Bronchial epithelial cell (primary cell): ENCODE measurements around the gene KRTAP22-2. TPM values are rescaled to one million over a fixed set of nuclear protein-coding genes. Genes with fewer than 3 reads are reported as not detected.

ENCODE experiments used
- DNase-seq: peaks from one replicate; pipeline ENCODE4 v3.0.0-alpha.2; 2010; ENCODE audit warnings: low read depth
- FAIRE-seq: peaks from 2 replicates; lab custom pipeline; 2011; peaks lifted over from hg19 to GRCh38; lab: Jason Lieb, UNC
- H3K27me3 ChIP-seq: 2 replicates; pipeline ENCODE4 v1.5.1; 2011; ENCODE audit warnings: low read length; ENCODE audit not compliant: control insufficient read depth, insufficient read depth
- H3K36me3 ChIP-seq: 2 replicates; pipeline ENCODE4 v1.5.1; 2011; ENCODE audit warnings: low read length; ENCODE audit not compliant: control insufficient read depth, insufficient read depth
- H3K4me3 ChIP-seq: 2 replicates; pipeline ENCODE4 v1.5.1; 2011; ENCODE audit warnings: mild to moderate bottlenecking, low read depth, low read length, control low read depth
- total RNA-seq: library from RNA; depleted of rRNA; stranded (reverse); fragments of >200 nt; gene quantifications from 2 replicates; pipeline ENCODE4 v1.2.1, GENCODE V29; 2014
- TF ChIP-seq, protein P1 (sequence below): IDR thresholded peaks from 2 replicates; pipeline ENCODE4 v1.5.1; 2011; ENCODE audit warnings: mild to moderate bottlenecking, moderate library complexity, low read length, control low read depth, inconsistent platforms; ENCODE audit not compliant: insufficient read depth, severe bottlenecking

The KRTAP22-2 gene
- total RNA-seq = not detected in 2 replicates

DNA sequence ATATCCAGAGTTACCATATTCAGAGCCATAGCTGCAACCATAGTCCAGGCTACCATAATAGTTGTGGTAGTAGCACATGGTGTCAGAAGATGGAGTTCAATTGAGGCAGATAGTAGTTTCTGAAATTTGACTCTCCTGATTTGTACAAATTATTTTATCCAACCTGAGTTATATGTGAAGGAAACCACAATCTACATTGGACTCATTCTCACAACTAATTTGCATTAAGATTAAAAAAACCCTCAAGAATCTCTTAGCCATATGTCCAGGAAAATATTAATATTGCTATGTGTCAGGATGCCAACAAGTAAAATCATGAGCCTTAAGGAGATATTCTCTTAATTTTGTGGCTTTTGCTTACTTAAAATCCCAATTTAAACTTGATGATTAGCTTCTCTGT lies at the start of gene KRTAP22-2:
Gene KRTAP22-2 (minus strand): TSS at position 101 of the 400 bp plus-strand sequence.
- FAIRE-seq (no peak), DNase-seq (no peak)
- H3K27me3 ChIP-seq = no peaks in the 10 kb centered on the region
- H3K4me3 ChIP-seq = no peak within 1 kb of the TSS
- no peaks in the 10 kb centered on the region for H3K36me3 ChIP-seq
- TF ChIP-seq, protein P1, sequence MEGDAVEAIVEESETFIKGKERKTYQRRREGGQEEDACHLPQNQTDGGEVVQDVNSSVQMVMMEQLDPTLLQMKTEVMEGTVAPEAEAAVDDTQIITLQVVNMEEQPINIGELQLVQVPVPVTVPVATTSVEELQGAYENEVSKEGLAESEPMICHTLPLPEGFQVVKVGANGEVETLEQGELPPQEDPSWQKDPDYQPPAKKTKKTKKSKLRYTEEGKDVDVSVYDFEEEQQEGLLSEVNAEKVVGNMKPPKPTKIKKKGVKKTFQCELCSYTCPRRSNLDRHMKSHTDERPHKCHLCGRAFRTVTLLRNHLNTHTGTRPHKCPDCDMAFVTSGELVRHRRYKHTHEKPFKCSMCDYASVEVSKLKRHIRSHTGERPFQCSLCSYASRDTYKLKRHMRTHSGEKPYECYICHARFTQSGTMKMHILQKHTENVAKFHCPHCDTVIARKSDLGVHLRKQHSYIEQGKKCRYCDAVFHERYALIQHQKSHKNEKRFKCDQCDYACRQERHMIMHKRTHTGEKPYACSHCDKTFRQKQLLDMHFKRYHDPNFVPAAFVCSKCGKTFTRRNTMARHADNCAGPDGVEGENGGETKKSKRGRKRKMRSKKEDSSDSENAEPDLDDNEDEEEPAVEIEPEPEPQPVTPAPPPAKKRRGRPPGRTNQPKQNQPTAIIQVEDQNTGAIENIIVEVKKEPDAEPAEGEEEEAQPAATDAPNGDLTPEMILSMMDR = no peak

DNA sequence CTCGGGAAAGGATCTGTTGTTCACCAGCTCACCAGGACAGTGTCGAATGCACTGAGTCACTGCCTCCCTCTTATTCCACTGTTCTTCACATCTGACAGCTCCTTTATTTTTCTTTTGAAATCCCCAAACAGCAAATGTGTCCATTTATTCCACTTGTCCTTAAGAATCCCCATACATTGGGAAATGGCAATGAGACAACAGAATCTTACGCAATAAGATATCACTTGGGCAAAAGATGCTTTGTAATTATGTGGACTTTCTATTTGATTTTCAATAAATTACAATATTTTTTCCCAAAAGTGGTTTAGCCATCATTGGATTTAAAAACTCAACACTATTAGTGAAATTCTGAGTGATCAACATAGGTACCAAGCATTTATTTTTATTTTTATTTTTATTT lies 48.5 kb upstream of the KRTAP22-2 start:
- no peaks in the 10 kb centered on the region for H3K36me3 ChIP-seq
- no peaks in the 10 kb centered on the region for H3K27me3 ChIP-seq
- no peak overlapping the region for H3K4me3 ChIP-seq
- DNase-seq (no peak), FAIRE-seq (no peak)
- TF ChIP-seq, protein P1 = no peak

DNA sequence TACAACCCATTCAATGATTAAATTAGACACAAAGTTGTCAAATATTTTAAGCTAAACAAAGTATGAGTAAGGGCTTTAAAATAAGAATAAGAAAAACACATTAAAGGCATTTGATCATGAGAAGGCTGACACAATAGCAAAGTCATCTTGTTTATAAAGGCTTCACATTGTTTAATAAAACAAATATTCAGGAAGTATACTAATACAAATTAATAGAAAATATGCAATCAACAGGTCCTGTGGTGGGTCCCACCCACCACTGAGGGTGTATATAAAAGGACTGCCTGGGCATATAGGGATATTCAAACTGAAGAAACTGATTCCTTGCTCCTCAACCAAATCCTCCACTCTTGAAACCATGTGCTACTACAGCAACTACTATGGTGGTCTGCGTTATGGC lies 44.7 kb upstream of the KRTAP22-2 start, which contains the start of gene KRTAP20-2:
Gene KRTAP20-2 (plus strand): TSS at position 301 of the 400 bp plus-strand sequence. CDS start 58 bp downstream, at position 359.
- TF ChIP-seq, protein P1 = no peak
- FAIRE-seq (no peak), DNase-seq (no peak)
- Histone ChIP-seq H3K36me3 (no peaks in the 10 kb centered on the region), H3K27me3 (no peaks in the 10 kb centered on the region), H3K4me3 (no peak within 1 kb of the TSS)

DNA sequence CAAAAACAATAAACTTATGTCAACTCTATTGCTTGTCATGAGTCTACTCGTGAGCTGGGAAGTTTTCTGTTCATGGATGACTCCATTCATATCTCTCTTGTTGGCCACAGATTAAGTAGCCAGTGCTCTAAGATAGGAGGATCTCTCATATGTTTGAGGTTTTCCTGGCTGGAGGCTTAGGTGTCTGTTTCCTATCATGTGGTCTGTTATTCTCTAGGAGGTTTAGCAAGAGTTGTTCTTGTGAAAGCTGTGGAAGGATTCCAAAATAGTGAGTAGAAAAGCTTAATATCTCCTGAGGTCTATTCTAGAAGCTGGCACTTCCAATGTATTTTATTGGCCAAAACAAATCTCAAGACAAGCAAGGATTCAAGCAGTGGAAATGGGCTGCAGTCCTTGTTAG lies 39.0 kb upstream of the KRTAP22-2 start:
- TF ChIP-seq, protein P1 = no peak
- DNase-seq (no peak), FAIRE-seq (no peak)

DNA sequence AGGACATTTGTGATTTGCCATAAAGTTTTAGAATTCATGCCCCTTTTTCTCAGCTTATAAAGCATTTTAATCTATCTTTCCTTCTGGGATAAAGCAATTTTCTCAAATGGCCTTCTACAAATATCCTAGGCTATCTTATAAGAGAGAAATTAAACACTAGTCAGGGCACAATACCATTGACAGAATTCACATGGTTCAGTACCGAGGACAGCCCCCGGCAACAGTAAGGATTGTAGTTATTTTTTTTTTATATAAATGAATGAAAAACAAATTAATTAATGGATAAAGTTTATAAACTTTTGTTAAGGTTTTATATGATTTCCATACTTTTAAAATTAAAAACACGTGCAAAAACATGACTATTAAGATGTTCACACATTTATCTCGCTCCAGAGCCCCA lies 37.9 kb upstream of the KRTAP22-2 start:
- Histone ChIP-seq H3K4me3 (no peak overlapping the region), H3K36me3 (no peaks in the 10 kb centered on the region), H3K27me3 (no peaks in the 10 kb centered on the region)
- no peak for FAIRE-seq
- TF ChIP-seq, protein P1 = no peak
- DNase-seq = no peak

More for the DNA sequence above, 39.0 kb upstream of the KRTAP22-2 start:
- Histone ChIP-seq H3K4me3 (no peak overlapping the region), H3K27me3 (no peaks in the 10 kb centered on the region), H3K36me3 (no peaks in the 10 kb centered on the region)
